Superior temporal gyrus (tissue), 1 donor: ENCODE measurements around the gene GHRL.

Source experiments
- DNase-seq: peaks from one replicate; pipeline ENCODE4 v3.0.0-alpha.2; 2016; ENCODE audit errors: extremely low spot score

GHRL gene

DNA sequence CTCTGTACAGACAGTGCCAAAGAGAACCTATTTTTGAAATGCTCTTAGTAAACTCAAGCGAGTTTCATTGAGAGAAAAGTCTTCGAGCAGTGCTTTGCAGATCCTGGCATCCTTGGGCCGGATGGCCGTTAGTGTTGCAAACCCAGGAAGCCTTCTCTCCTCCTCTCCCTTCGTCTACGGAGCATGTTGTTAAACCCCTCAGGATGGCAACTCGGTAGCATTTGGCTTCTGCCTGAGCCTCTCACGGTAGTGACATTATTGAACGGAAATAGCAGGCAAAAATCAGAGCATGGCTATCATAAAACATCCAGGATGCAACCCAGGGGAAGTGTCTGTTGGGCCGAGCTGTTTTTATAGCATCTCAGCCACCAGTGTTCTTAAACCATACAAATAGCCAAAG, 34.8 kb upstream of the GHRL start:
- no peak for DNase-seq

DNA sequence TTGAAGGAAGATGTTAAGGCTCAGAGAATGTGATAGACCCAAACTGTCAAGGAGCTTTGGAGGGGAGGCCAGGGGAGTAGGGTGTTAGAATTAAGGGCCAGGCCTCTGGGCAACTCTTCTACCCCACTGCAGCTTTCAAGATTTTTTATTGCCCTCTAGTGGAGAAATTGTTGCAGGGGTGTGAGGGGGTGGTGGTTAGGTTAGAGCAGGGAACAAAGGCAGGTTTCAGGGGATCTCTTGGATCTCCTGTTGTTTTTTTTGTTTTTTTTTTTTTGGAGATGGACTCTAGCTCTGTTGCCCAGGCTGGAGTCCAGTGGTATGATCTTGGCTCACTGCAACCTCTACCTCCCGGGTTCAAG, 29.6 kb upstream of the GHRL start:
- no peak for DNase-seq

DNA sequence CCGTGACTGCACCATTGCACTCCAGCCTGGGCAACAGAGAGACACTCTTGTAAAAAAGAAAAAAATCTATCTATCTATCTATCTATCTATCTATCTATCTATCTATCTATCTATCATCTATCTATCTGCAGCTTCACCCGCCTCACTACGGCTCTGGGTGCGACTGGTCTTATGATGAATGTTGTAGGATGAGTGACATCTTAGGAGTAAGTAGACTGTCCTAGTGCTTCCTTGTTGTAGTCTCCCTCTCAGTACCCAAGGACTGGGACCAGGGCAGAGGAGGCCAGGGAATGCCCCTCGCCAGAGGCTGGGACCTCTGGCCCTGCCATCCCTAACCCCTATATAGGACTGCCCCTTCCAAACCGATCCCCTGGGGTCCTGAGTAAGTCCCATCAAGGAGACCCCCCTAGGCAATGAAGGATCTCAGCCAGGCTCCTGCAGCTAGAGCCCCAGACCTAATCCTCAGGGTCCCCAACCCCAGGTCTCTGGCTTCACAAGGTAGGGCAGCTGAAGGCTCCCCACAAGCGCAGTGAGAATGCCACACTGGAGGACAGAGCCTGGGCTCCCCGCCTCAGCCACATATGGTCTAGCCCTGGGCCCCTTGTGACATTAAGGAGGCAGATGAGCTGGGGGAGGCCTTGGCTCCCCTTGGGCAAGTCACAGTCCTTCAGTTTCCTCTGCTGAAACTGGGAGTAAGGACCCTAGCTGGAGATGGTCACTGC, 29.0 kb upstream of the GHRL start:
- DNase-seq: no peak

DNA sequence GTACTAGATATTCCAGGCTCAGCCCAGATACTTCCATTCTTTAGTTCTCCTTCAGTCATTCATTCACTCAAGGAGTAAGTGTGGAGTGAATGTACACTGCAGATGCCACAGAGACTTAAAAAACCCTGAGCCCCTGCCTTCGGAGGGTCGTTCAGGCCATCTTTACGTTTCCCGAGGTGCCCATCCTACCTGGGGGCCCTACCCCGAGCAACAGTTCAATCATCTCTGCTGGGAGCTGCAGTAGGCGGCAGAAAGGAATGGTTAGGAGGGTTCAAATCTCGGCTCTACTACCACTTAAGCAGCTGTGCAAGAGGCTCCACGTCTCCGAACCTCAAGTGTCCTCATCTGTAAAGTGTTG, 27.6 kb upstream of the GHRL start:
- no peak for DNase-seq

DNA sequence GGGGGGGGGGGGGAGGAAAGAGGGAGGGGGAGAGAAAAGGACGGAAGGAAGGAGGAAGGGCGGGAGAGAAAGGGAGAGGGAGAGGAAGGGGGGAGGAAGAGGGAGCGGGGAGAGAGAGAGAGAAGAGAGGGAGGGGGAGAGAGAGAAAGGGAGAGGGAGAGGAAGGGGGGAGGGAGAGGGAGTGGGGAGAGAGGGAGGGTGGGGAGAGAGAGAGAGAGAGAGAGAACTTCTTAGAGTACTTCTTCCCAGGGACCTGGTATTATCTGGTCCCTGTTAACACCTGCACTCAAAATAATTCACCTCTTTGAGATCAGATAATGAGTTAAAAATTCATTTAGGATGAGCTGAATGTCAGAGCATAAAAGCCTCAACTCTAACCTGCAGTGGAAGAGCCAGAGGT, 27.1 kb upstream of the GHRL start:
- DNase-seq: no peak

DNA sequence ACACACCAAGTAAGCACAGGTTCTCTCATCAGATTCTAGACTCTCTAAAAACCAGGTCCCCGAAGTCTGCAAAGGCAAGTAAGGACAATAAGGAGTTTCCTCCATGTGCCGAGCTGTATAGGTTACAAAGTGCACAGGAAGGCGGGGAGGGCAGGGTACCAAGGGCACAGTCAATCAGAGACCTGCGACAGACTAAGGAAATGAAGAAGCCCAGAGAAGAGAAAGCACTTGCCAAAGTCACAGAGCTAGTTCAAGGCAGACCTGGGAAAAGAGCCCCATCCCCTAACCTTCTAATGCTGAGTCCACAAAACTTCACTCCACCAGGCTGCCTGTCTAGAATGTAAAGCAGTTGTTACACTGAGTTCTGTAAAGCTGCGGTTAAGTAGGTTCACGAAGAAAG, 26.5 kb upstream of the GHRL start:
- DNase-seq: no peak

DNA sequence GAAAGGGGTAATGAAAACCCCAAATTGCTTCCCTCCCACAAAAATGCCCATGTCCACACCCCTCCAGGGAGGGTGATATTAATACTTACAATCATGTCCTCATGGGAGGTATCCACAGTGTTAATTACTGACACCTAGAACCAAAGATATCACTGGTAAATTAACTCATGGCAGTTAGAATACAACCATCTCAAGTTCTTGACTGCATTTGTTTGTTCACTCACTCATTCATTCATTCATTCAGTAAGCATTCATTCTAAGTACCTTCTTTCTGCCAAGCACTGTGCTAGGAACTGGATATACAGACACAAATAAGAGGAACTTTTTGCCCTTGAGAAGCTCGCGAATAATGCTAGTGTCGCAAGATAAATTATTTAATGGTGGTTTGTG, 25.2 kb upstream of the GHRL start:
- DNase-seq: no peak

DNA sequence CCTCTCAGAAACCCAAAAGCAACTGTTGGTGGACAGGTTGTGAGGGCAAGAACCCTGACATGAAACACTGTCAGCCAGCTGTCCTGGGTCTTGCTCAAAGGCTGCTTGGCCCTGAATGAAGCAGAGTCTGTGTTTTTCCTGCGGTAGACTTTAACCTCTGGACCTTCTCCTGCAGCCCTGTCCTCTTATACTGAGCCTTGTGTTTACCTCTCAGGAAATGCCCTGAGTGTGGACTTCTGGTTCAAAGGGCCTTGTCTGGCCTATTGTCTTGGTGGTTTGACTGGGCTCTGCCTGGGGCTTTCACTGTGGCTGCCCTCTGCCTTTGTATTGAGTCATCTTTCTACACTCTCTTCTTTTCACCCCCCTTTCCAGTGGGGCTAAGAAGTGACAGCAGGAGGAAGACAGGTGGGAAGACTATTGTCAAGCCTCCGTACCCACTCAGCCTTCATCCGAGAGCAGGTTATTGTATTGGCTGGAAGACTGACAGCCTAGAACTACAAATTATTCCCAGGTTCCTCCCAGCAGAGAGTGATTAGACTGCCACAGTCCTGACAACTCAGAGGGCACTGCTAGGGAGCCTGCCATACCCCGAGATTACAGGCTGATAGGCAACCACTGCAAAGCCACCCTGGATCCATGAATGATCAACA, 24.7 kb upstream of the GHRL start:
- no peak for DNase-seq

DNA sequence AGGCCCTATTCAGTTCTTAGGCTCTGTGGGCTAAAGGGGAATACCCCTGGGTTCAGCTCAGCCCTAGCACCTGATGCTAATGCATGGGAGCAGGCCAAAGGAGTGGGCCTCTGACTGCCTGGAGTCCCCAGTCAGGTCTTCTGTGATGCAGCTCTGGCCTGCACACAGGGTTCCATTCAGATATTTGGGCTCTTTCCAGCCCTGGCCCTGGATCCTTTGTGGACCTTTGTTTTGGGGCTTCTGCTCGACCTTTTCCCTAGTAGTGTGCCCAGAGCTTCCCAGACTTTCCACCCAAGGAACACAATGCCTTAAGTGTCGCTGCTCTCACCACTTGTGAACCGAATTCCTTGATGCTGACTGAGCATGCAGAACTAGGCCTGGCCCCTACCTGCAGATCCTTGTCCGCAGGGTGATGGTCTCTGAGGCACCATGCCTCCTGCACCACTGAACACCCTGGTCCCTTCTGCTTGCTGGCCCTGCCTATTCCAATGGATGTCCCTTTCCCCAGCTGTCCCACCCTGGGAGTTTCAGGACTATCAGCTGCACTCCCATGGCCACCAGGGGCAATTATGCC, 23.1 kb upstream of the GHRL start:
- no peak for DNase-seq

DNA sequence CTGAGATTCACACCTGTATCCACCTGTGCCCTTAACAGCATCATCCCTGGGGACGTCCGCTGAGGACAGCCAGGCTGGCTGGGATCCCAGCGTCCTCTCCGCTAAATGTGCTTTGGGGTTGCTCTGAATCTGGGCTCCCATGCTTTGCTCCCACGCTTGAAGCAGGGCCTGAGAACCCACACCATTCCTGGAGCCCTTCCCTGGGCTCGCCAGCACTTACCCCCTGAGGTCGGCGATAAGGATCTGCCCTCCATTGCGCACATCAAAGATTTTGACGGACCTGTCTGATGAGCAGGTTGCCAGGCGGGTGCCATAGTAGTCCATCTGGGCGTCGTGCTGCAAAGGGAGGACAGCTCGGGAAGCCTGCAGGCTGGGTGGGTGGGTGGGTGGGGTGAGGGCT, 22.4 kb upstream of the GHRL start:
- no peak for DNase-seq

DNA sequence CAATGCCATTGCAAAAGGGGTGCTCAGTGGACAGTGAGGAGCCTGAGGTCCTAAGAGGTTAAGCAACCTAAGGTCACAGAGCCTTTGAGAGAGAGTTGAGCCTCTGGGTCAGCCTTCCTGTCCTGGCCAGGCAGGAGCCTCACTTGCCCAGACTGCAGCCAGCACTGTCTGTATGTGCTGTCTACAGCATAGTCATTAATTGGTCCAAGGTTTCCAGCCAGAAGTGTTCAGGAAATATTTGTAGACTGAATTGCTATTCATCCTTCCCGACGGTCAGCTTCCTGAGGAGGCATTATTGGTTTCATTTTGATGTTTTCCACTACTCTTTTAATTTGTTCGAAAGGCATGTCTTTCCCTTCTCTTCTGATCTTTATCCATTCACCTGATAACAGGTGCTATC, 20.1 kb upstream of the GHRL start:
- DNase-seq: no peak

DNA sequence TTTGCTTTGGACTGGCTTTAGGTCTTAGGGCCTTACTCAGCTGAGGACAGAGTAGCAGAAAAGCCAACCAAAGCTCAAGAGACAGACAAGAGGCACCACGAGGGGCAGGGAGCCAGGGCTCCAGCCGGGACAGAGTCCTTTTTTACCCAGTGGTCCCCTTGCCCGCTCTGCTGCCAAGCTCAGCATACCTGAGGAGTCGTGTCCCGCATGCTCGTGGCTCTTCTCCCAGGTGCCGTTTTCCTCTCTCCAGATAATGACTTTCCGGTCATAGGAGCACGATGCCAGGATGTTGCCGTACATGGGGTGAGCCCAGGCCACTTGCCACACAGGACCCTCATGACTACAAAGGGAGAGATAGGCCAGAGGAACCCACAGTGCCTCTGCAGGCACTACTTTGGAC, 19.6 kb upstream of the GHRL start:
- no peak for DNase-seq

DNA sequence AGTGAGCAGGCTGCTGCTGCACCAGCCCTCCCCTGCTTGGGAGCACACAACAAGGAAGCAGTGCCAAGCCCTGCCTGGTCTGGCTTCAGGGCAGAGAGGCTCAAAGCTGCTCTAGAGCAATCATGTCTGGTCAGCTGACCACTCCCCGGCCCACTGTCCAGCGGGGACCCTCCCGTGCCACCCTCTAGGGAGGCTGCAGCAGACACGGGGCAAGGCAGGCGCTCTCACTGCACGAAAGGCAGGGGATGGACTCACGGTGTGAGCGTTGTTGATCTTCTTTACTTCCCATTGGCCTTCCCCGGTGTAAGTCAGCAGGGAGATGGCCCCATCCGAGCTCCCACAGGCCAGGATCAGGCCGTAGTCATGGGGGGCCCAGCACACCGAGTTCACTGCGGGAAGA, 19.0 kb upstream of the GHRL start:
- DNase-seq: no peak

DNA sequence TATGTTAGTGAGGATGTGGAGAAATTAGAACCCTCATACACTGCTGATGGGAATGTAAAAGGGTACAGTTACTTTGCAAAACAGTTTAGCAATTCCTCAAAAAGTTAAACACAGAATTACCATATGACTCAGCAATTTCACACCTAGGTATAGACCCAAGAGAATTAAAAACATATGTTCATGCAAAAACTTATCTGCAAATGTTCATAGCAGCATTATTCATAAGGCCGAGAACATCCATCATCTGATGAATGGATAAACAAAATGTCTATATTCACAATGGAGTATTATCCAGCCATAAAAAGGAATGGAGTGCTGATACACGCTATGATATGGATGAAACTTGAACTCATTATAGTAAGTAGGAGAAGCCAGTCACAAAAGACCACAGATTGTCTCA, 17.8 kb upstream of the GHRL start:
- no peak for DNase-seq

DNA sequence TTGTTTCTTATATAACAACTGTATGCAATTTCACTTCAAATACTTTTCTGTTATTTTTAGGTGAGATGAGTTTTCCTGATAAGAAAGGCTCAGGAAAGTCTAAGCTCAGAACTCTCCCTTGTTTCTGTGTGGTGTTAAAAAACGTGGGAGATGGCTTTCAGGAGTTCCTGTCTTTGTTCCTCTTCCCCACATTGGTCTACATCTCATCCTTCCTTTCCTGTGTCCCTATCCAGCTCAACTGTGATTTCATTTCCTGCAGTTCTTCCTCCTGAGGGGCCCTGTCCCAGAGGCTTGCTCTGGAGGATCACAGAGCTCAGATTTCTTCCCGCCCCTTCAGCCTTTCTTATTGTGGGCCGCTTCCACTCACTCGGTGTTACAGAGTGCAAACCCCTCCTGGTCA, 17.0 kb upstream of the GHRL start:
- no peak for DNase-seq

DNA sequence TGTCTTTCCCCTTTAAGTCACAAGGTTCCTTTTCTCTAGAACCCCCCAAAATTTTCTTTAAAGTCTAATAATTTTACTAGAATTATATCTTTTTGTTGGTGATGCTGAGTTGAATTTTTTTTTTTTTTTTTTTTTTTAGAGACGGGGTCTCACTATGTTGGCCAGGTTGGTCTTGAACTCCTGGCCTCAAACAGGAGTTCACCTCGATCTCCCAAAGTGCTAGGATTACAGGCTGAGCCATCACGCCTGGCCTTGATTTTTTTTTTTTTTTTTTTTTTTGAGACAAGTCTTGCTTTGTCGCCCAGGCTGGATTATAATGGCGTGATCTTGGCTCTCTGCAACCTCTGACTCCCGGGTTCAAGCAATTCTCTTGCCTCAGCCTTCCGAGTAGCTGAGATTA, 15.9 kb upstream of the GHRL start:
- no peak for DNase-seq

DNA sequence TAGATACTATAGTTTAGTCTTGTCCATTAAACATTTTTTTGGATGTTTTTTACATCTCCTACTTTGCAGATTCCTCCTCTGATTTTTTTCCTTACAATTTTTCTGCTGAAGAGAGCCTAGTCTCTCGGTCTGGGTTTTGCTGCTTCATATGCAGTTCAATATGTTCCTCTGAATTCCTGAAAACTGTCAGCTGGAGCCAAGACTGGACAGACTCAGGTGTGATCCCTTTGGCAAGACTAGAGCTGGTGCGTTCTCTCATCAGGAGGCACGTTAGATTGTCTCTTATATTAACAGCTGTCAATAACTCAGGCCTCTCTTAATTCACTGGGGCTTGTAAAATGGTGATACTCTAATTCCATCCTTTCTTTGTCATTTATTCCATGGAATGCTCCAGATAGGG, 13.4 kb upstream of the GHRL start:
- no peak for DNase-seq

DNA sequence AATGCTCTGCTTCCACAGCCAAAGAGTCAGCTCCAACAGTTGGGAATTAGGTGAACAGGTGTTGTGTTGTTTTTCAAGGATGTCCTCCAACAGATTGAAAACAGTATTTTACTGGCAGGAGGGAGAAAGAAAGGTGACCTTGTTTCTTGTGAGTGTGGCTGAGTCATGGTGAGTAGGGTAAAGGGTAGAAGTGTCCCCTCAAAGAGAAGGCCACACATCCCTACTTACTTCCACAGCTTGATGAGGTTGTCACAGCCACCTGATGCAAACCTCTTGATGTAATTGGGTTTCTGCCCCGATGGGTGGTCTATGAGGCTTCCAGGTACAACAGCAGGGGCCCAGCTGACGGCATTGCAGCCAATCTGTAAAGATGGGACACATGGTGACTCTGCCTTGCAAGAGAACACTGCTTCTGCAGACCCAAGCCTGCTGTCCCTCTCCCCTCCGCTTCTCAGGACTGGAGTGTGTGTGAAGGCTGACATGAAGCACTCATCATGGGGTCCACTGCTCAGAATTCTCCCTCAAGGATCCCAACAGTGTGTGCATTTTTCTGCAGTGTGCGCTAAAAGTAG, 12.7 kb upstream of the GHRL start:
- DNase-seq: no peak

DNA sequence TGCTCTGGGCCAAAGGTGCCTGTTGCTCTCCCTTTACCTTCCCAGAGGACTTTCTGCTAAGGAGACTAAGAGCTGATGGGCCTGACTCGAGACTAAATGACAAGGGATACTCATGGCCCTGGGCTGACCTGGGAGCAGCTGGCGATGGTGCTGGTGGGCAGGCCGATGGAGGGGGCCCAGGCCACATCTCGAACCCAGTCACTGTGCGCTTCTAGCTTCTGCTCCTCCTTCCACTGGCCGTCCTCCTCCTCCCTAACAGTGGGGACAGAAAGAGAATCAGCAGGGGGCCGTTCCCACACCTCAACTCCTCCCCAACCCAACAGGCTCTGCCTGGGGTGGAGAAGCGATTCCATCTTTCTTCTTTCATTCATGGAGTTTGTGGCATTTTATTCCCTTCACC, 12.2 kb upstream of the GHRL start:
- DNase-seq: no peak

DNA sequence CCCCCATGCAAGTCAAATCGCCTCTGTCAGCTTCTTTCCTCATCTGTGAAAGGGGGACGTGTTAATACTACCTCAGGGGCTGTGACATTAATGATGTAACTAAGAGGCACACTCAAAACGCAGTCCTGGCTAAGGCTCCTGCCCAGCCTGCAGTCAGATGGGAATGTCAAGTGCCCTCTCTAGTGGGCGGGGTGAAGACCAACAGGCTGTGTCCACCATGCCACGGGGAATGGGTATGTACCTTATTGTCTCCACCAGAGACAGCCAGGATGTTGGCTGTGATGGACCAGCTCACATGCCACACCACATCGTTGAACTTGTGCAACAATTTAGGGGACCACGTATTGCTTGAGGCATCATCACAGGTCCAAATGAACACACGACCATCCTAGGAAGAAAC, 11.0 kb upstream of the GHRL start:
- no peak for DNase-seq

DNA sequence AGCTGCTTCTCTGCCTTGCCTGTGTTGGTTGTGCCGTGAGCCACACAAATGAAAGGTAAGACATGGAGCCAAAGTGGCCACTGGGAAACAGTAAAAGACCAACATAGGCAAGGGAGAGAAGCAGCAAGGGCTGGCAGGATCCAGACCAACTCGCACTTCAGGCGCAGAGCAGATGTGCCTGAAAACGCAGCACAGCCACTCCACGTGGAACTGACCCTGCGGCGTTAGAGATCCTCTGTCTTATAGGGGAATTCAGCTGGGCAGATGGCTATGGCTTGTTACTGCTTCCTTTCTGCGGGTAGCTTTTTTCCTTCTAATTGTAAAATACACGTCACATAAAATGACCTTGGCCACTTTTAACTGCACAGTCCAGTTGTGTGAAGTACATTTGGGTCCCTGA, 10.4 kb upstream of the GHRL start:
- DNase-seq: no peak

DNA sequence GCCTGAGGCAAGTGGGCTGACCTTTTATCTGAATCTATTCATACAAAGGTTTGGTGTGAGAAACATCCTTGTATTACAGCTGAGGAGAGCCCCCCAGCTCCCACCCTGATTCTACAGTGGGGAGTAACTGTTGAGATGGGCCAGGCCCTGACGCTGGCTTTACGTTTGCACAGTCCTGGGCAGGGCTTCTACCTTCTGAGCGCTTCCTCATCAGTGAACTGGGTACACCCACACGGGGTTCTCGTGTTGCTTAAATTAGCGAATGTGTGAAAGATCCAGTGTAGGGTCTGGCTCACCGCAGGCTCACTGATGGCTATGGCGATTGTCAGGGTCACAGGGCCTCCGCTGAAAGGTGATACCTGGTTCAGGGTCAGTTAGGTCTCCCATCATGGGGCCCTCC, 7.3 kb upstream of the GHRL start:
- no peak for DNase-seq

DNA sequence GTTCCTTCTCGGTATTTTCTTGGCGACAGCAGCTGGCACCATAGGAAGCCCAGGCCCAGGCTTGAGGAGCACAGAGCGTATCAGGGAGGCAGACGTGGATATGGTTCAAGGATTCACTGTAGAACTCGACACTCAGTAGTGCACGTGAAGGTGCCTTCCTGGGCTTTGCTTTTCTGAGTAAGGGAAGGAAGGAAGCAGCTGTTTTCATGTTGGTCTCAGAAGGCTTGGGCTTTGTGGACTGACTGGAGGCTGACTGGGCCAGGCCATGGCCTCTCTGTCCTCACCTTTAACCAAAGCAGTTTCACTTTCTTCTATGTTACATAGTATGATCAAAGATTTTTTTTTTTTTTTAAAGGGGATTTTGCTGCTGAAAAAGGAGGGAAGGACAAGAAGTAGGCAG, 6.9 kb upstream of the GHRL start:
- DNase-seq: no peak

DNA sequence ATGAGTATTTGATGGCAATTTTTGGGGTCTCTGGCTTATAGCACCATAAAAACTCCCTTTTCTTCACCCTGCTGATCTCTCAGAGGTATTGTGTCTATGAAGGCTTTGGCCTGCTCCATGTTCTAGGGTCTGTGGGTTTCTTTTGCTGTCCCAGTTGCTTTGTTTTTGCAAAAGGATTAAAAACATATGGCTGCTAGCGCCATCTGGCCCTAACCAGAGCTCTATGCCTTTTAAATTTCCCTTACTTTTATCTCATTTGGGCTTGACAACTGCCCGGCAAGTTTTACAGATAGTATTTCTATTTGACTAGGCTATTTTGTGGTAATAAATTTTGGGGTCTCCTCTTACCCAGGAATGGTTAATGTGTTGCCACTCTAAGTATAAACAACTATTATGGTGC, 6.4 kb upstream of the GHRL start:
- no peak for DNase-seq
